Neuronal stem cell (in vitro differentiated cells): ENCODE measurements around the gene TSC22D3.
A peak's percentile ranks its signal among the peaks of the same experiment; 100 is the strongest.

ENCODE experiments used
- DNase-seq: peaks from one replicate; pipeline ENCODE4 v3.0.0-alpha.2; 2013; ENCODE audit warnings: low spot score
- H2AFZ ChIP-seq: one replicate; pipeline ENCODE4 v1.6.1; 2013; ENCODE audit warnings: mild to moderate bottlenecking, low read length, inconsistent platforms
- H2AK5ac ChIP-seq: 2 replicates; pipeline ENCODE4 v1.6.1; 2013; ENCODE audit warnings: low read depth, mild to moderate bottlenecking, inconsistent platforms, low read length, moderate library complexity, mixed read lengths
- H2BK120ac ChIP-seq: 2 replicates; pipeline ENCODE4 v1.6.1; 2013; ENCODE audit warnings: low read depth, mild to moderate bottlenecking, inconsistent platforms, low read length, moderate library complexity, mixed read lengths
- H2BK12ac ChIP-seq: one replicate; pipeline ENCODE4 v1.6.1; 2013; ENCODE audit warnings: low read length, inconsistent platforms
- H2BK15ac ChIP-seq: 2 replicates; pipeline ENCODE4 v1.6.1; 2013; ENCODE audit warnings: mild to moderate bottlenecking, low read length, inconsistent platforms, mixed read lengths
- H2BK5ac ChIP-seq: one replicate; pipeline ENCODE4 v1.6.1; 2013; ENCODE audit warnings: inconsistent platforms, mild to moderate bottlenecking, low read length, moderate library complexity
- H3K14ac ChIP-seq: one replicate; pipeline ENCODE4 v1.6.1; 2013; ENCODE audit warnings: low read length, inconsistent platforms
- H3K18ac ChIP-seq: 2 replicates; pipeline ENCODE4 v1.6.1; 2013; ENCODE audit warnings: low read length, inconsistent platforms
- H3K23ac ChIP-seq: 2 replicates; pipeline ENCODE4 v1.6.1; 2013; ENCODE audit warnings: low read depth, mild to moderate bottlenecking, mixed read lengths, low read length, inconsistent platforms; ENCODE audit not compliant: poor library complexity
- H3K27ac ChIP-seq: replicated peaks from 3 replicates; pipeline ENCODE4 v1.5.1; 2013; ENCODE audit warnings: low read length, inconsistent platforms
- H3K27me3 ChIP-seq, 3 experiments: 2 replicates each; pipeline ENCODE4 v1.6.1; 2013; ENCODE audit warnings: low read length in 3 of 3, mild to moderate bottlenecking in 2 of 3, inconsistent platforms in 1 of 3, low read depth in 1 of 3, mixed read lengths in 1 of 3, moderate library complexity in 1 of 3; ENCODE audit not compliant: control insufficient read depth in 3 of 3, insufficient read depth in 3 of 3
- H3K36me3 ChIP-seq, 2 donors: replicated peaks in 1 of 2; 2 replicates each; pipeline ENCODE4 v1.6.1; 2013; ENCODE audit warnings: low read length in 2 of 2; ENCODE audit not compliant: control insufficient read depth in 2 of 2, insufficient read depth in 2 of 2
- H3K4ac ChIP-seq: 2 replicates; pipeline ENCODE4 v1.6.1; 2013; ENCODE audit warnings: inconsistent platforms, mild to moderate bottlenecking, low read length, moderate library complexity
- H3K4me1 ChIP-seq, 2 donors: 1 replicate in 1 of 2; 2 replicates in 1 of 2; pipeline ENCODE4 v1.6.1; 2013; ENCODE audit warnings: low read length in 2 of 2, low read depth in 1 of 2; ENCODE audit not compliant: control insufficient read depth in 2 of 2, insufficient read depth in 1 of 2
- H3K4me2 ChIP-seq: one replicate; pipeline ENCODE4 v1.6.1; 2013; ENCODE audit warnings: mild to moderate bottlenecking, low read length, inconsistent platforms; ENCODE audit not compliant: insufficient read depth, poor library complexity, severe bottlenecking
- H3K4me3 ChIP-seq, 2 donors: 2 replicates each; pipeline ENCODE4 v1.5.1; 2013; ENCODE audit warnings: low read length in 2 of 2, mild to moderate bottlenecking in 2 of 2, inconsistent platforms in 1 of 2, moderate library complexity in 1 of 2
- H3K79me1 ChIP-seq: one replicate; pipeline ENCODE4 v1.6.1; 2013; ENCODE audit warnings: low read depth, mild to moderate bottlenecking, inconsistent platforms, low read length, moderate library complexity
- H3K9ac ChIP-seq: one replicate; pipeline ENCODE4 v1.6.1; 2013; ENCODE audit warnings: mild to moderate bottlenecking, low read depth, low read length, inconsistent platforms; ENCODE audit not compliant: poor library complexity
- H3K9me3 ChIP-seq, 2 donors: replicated peaks in 1 of 2; 2 replicates each; pipeline versions ENCODE3 to v1.6.1; 2013; ENCODE audit warnings: low read length in 2 of 2, mild to moderate bottlenecking in 2 of 2, inconsistent platforms in 1 of 2, low read depth in 1 of 2, mixed read lengths in 1 of 2, moderate library complexity in 1 of 2; ENCODE audit not compliant: control insufficient read depth in 2 of 2, insufficient read depth in 1 of 2
- H4K8ac ChIP-seq: one replicate; pipeline ENCODE4 v1.6.1; 2013; ENCODE audit warnings: low read depth, mild to moderate bottlenecking, inconsistent platforms, low read length, moderate library complexity
- H4K91ac ChIP-seq: one replicate; pipeline ENCODE4 v1.6.1; 2013; ENCODE audit warnings: low read length, low read depth, mild to moderate bottlenecking, inconsistent platforms; ENCODE audit not compliant: poor library complexity
- WGBS, 2 donors: extraction: QIAGEN DNeasy Blood & Tissue Kit; methylation state at CpG; one replicate each; pipeline ENCODE4 v1.1.7; 2013; ENCODE audit warnings: missing lambda C conversion rate in 2 of 2, mixed read lengths in 1 of 2; ENCODE audit not compliant: insufficient read length in 2 of 2, insufficient replicate concordance in 1 of 2; ENCODE audit errors: extremely low coverage in 2 of 2; 5-methylcytosine and 5-hydroxymethylcytosine counted together

Gene TSC22D3

GRCh38 chrX:107682256-107682655, 93.3 kb downstream of the TSC22D3 start:
- Histone ChIP-seq H3K4me3 (no peak overlapping the region), H2BK15ac (no peak overlapping the region), H3K27ac (no peak overlapping the region), H3K27me3 (peaks cover 0 to 31% (median 0%) of the 10 kb centered on the region in 3 experiments), H3K79me1 (no peaks in the 10 kb centered on the region), H4K8ac (no peak overlapping the region), H3K4me2 (no peak overlapping the region), H2BK5ac (no peak overlapping the region), H3K9me3 (no peaks in the 10 kb centered on the region), H3K9ac (no peak overlapping the region), H2AK5ac (no peak overlapping the region), H2AFZ (no peak overlapping the region), H3K23ac (no peak overlapping the region), H3K4me1 (no peaks in the 10 kb centered on the region), H2BK12ac (no peak overlapping the region), H4K91ac (no peak overlapping the region), H2BK120ac (no peak overlapping the region), H3K36me3 (no peaks in the 10 kb centered on the region), H3K14ac (no peak overlapping the region), H3K18ac (no peak overlapping the region), H3K4ac (no peak overlapping the region)
- DNase-seq, result no peak
- no CpG with 5 or more reads among the region's 3 CpGs for WGBS, 2 donors

GRCh38 chrX:107678957-107679740, 96.4 kb downstream of the TSC22D3 start:
- H3K27me3 ChIP-seq, result peaks cover 0 to 51% (median 0%) of the 10 kb centered on the region in 3 experiments
- no peaks in the 10 kb centered on the region for H3K79me1 ChIP-seq
- no peak overlapping the region for H4K91ac ChIP-seq
- no peaks in the 10 kb centered on the region for H3K36me3 ChIP-seq
- H2BK12ac ChIP-seq, result no peak overlapping the region
- H3K14ac ChIP-seq, result no peak overlapping the region
- no peak overlapping the region for H2BK120ac ChIP-seq
- H2BK5ac ChIP-seq, result no peak overlapping the region
- H2AFZ ChIP-seq, result no peak overlapping the region
- no peak overlapping the region for H3K4me3 ChIP-seq
- no peak overlapping the region for H2AK5ac ChIP-seq
- no peak overlapping the region for H3K27ac ChIP-seq
- no peak overlapping the region for H3K4ac ChIP-seq
- no peak overlapping the region for H2BK15ac ChIP-seq
- no peak overlapping the region for H3K23ac ChIP-seq
- no peak overlapping the region for H4K8ac ChIP-seq
- H3K9ac ChIP-seq, result no peak overlapping the region
- no peak for DNase-seq
- no CpG with 5 or more reads among the region's 8 CpGs for WGBS, 2 donors
- no peak overlapping the region for H3K4me2 ChIP-seq
- no peaks in the 10 kb centered on the region for H3K9me3 ChIP-seq
- H3K18ac ChIP-seq, result no peak overlapping the region
- peaks cover 2 to 3% of the 10 kb centered on the region in 2 donors for H3K4me1 ChIP-seq

GRCh38 chrX:107677909-107678308, 97.7 kb downstream of the TSC22D3 start:
- Histone ChIP-seq H3K4me2 (no peak overlapping the region), H3K4ac (no peak overlapping the region), H3K27me3 (peaks cover 0 to 51% (median 0%) of the 10 kb centered on the region in 3 experiments), H2BK15ac (no peak overlapping the region), H4K8ac (no peak overlapping the region), H2BK120ac (no peak overlapping the region), H3K4me3 (no peak overlapping the region), H2AFZ (no peak overlapping the region), H3K23ac (no peak overlapping the region), H3K4me1 (peaks cover 2 to 10% of the 10 kb centered on the region in 2 donors), H3K18ac (no peak overlapping the region), H3K9me3 (no peaks in the 10 kb centered on the region), H2BK12ac (no peak overlapping the region), H3K36me3 (no peaks in the 10 kb centered on the region), H3K79me1 (no peaks in the 10 kb centered on the region), H2BK5ac (peak overlapping the region; percentile 13), H3K14ac (no peak overlapping the region), H2AK5ac (no peak overlapping the region), H3K27ac (no peak overlapping the region), H4K91ac (no peak overlapping the region), H3K9ac (no peak overlapping the region)
- DNase-seq, result no peak
- WGBS, 2 donors, result no CpG with 5 or more reads among the region's 4 CpGs

- Histone ChIP-seq H4K8ac (no peak overlapping the region), H3K27ac (no peak overlapping the region), H3K4me1 (peaks cover 2 to 10% of the 10 kb centered on the region in 2 donors)
Observed at GRCh38 chrX:107677501-107677901, 98.1 kb downstream of the TSC22D3 start.

More at GRCh38 chrX:107677501-107677901, 98.1 kb downstream of the TSC22D3 start:
- Histone ChIP-seq H2BK5ac (no peak overlapping the region), H3K23ac (no peak overlapping the region), H2BK12ac (no peak overlapping the region), H3K9ac (no peak overlapping the region), H3K18ac (no peak overlapping the region), H4K91ac (no peak overlapping the region), H2AK5ac (no peak overlapping the region), H3K9me3 (no peaks in the 10 kb centered on the region), H3K27me3 (peaks cover 0 to 51% (median 0%) of the 10 kb centered on the region in 3 experiments), H2BK15ac (no peak overlapping the region), H2BK120ac (no peak overlapping the region), H3K36me3 (no peaks in the 10 kb centered on the region), H3K4me2 (no peak overlapping the region), H2AFZ (no peak overlapping the region), H3K79me1 (no peaks in the 10 kb centered on the region), H3K4ac (no peak overlapping the region), H3K14ac (no peak overlapping the region), H3K4me3 (no peak overlapping the region)
- DNase-seq, result no peak
- WGBS, 2 donors, result no CpG with 5 or more reads among the region's 10 CpGs
